Ishikawa (cell line): ENCODE data around the gene PUS10.

Experiments
- CEBPB ChIP-seq: IDR thresholded peaks from 2 replicates; pipeline ENCODE4 v1.6.1; 2012
- CREB1 ChIP-seq: IDR thresholded peaks from 2 replicates; pipeline ENCODE4 v1.6.1; 2012; ENCODE audit warnings: low read depth
- EGR1 ChIP-seq: IDR thresholded peaks from 2 replicates; pipeline ENCODE4 v1.6.1; 2012
- EP300 ChIP-seq: IDR thresholded peaks from 2 replicates; pipeline ENCODE4 v1.6.1; 2012; ENCODE audit warnings: borderline replicate concordance
- FOXM1 ChIP-seq: IDR thresholded peaks from 2 replicates; pipeline ENCODE4 v1.6.1; 2012; ENCODE audit warnings: low read depth, borderline replicate concordance
- NFIC ChIP-seq: IDR thresholded peaks from 2 replicates; pipeline ENCODE4 v1.6.1; 2012
- RAD21 ChIP-seq: IDR thresholded peaks from 2 replicates; pipeline ENCODE4 v1.6.1; 2012; ENCODE audit warnings: low read depth
- TAF1 ChIP-seq: IDR thresholded peaks from 2 replicates; pipeline ENCODE4 v1.6.1; 2012; ENCODE audit warnings: low read depth, mild to moderate bottlenecking
- TCF12 ChIP-seq: IDR thresholded peaks from 2 replicates; pipeline ENCODE4 v1.6.1; 2012; ENCODE audit warnings: low read depth
- TEAD4 ChIP-seq: IDR thresholded peaks from 2 replicates; pipeline ENCODE4 v1.6.1; 2012
- YY1 ChIP-seq: IDR thresholded peaks from 2 replicates; pipeline ENCODE4 v1.6.1; 2012; ENCODE audit warnings: low read depth
- ZBTB7A ChIP-seq: IDR thresholded peaks from 2 replicates; pipeline ENCODE4 v1.6.1; 2012; ENCODE audit warnings: low read depth
- TF ChIP-seq, protein P1 (sequence below): IDR thresholded peaks from 2 replicates; pipeline ENCODE4 v1.6.1; 2012
- TF ChIP-seq, protein P2 (sequence below): IDR thresholded peaks from 2 replicates; pipeline ENCODE4 v1.6.1; 2012
- TF ChIP-seq, protein P3 (sequence below): IDR thresholded peaks from 2 replicates; pipeline ENCODE4 v1.6.1; 2012; ENCODE audit warnings: low read depth, mild to moderate bottlenecking

The PUS10 gene

DNA sequence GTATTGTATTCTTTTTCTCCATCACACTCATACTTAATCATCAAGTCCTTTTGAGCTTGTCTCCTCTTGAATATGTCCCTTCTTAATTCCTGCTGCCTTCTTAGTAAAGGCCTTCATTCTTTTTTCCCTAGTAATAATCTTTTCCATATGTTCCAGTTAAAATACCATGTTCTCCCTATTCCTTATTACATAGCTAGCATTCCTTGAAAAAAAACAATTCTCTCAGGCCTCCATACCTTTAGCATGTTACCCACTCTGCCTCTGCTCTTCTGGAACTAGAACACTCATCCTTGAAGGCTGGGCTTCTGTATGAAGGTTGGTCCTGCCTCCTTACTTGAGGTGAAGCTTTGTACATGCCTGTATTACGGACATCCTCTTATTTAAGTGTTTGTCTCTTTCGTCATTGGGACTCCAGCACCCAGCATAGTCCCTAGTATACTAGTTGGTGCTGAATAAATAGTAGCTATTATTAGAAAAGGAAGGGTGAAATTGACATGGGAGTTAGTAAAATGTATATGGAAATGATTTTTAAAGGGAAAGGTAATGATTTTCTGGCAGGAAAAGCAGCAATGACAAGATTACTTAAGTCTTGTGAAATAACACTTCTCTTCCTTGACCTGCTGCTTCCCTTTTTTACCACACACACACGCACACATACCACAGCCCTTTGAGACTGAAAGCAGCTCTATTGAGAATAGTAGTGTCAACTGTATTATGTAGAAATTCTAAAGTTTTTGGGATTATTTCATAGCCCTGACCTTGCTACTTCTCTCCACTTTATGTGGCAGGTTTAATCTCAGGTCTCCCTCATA, 91.1 kb downstream of the PUS10 start:
- TF ChIP-seq TEAD4 (no peak), YY1 (no peak)

GRCh38 chr2:60925994-60926740, 91.9 kb downstream of the PUS10 start:
- no peak for TF ChIP-seq CREB1

DNA sequence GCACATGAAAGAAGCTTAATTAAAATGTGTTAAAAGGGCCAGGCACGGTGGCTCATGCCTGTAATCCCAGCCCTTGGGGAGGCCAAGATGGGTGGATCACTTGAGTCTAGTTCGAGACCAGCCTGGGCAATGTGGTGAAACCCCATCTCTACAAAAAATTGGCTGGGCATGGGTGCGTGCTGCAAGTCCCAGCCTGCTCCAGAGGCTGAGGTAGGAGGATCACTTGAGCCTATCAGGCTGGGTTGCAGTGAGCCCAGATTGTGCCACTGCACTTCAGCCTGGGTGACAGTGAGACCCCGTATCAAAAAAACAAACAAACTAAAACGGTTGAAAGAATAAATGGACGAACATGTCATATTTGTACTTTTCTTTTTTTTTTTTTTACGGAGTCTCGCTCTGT, 110.7 kb downstream of the PUS10 start:
- TF ChIP-seq, protein P1, sequence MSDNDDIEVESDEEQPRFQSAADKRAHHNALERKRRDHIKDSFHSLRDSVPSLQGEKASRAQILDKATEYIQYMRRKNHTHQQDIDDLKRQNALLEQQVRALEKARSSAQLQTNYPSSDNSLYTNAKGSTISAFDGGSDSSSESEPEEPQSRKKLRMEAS: no peak
- TF ChIP-seq NFIC (no peak), EP300 (no peak), TEAD4 (no peak), CREB1 (no peak), ZBTB7A (no peak), YY1 (no peak), TAF1 (no peak), EGR1 (no peak), TCF12 (no peak), FOXM1 (no peak), RAD21 (no peak), CEBPB (no peak)
- TF ChIP-seq, protein P2, sequence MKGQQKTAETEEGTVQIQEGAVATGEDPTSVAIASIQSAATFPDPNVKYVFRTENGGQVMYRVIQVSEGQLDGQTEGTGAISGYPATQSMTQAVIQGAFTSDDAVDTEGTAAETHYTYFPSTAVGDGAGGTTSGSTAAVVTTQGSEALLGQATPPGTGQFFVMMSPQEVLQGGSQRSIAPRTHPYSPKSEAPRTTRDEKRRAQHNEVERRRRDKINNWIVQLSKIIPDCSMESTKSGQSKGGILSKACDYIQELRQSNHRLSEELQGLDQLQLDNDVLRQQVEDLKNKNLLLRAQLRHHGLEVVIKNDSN: no peak
- TF ChIP-seq, protein P3, sequence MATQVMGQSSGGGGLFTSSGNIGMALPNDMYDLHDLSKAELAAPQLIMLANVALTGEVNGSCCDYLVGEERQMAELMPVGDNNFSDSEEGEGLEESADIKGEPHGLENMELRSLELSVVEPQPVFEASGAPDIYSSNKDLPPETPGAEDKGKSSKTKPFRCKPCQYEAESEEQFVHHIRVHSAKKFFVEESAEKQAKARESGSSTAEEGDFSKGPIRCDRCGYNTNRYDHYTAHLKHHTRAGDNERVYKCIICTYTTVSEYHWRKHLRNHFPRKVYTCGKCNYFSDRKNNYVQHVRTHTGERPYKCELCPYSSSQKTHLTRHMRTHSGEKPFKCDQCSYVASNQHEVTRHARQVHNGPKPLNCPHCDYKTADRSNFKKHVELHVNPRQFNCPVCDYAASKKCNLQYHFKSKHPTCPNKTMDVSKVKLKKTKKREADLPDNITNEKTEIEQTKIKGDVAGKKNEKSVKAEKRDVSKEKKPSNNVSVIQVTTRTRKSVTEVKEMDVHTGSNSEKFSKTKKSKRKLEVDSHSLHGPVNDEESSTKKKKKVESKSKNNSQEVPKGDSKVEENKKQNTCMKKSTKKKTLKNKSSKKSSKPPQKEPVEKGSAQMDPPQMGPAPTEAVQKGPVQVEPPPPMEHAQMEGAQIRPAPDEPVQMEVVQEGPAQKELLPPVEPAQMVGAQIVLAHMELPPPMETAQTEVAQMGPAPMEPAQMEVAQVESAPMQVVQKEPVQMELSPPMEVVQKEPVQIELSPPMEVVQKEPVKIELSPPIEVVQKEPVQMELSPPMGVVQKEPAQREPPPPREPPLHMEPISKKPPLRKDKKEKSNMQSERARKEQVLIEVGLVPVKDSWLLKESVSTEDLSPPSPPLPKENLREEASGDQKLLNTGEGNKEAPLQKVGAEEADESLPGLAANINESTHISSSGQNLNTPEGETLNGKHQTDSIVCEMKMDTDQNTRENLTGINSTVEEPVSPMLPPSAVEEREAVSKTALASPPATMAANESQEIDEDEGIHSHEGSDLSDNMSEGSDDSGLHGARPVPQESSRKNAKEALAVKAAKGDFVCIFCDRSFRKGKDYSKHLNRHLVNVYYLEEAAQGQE: no peak

- TF ChIP-seq FOXM1: no peak
- TF ChIP-seq, protein P2: no peak
- no peak for TF ChIP-seq CEBPB
- no peak for TF ChIP-seq EP300
These were observed 111.7 kb downstream of the PUS10 start for GRCh38 chr2:60906395-60906794.

DNA sequence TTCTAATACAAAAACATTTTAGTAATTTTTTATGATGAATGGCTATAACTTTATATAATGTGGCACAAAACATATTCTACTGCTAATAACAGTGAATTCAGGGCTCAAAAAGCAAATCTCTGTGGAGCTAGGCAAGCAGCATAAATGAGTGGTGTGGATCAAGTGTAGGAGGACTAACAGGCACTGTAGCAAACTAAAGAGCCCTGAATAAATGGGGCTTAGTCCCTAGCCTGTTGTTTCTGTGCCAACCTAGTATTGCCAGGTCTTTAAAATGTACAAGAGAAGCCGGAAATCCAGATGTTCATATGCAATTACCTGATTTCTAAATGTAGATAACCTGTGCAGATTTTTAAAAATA, 118.2 kb downstream of the PUS10 start:
- TF ChIP-seq EGR1 (no peak), YY1 (no peak), TAF1 (no peak), EP300 (no peak), CEBPB (no peak), ZBTB7A (no peak), CREB1 (no peak), FOXM1 (no peak), TCF12 (no peak), TEAD4 (no peak)
- TF ChIP-seq, protein P3: no peak
- TF ChIP-seq, protein P2: no peak

GRCh38 chr2:60899230-60899891, 118.7 kb downstream of the PUS10 start:
- no peak for TF ChIP-seq TAF1
- no peak for TF ChIP-seq RAD21
- TF ChIP-seq CEBPB: no peak
- no peak for TF ChIP-seq ZBTB7A
- TF ChIP-seq, protein P2: no peak
- TF ChIP-seq, protein P1: no peak
- no peak for TF ChIP-seq CREB1
- no peak for TF ChIP-seq TEAD4
- no peak for TF ChIP-seq TCF12
- TF ChIP-seq YY1: no peak
